SH-SY5Y (cell line): ENCODE results near the gene POU6F2.

ENCODE experiments used
- GATA2 ChIP-seq: IDR thresholded peaks from 2 replicates; pipeline ENCODE4 v1.6.1; 2011; ENCODE audit warnings: mild to moderate bottlenecking, low read depth, low read length
- GATA3 ChIP-seq: IDR thresholded peaks from 2 replicates; pipeline ENCODE4 v1.6.1; 2011; ENCODE audit warnings: low read depth, mild to moderate bottlenecking, low read length, moderate library complexity

The POU6F2 gene, protein sequence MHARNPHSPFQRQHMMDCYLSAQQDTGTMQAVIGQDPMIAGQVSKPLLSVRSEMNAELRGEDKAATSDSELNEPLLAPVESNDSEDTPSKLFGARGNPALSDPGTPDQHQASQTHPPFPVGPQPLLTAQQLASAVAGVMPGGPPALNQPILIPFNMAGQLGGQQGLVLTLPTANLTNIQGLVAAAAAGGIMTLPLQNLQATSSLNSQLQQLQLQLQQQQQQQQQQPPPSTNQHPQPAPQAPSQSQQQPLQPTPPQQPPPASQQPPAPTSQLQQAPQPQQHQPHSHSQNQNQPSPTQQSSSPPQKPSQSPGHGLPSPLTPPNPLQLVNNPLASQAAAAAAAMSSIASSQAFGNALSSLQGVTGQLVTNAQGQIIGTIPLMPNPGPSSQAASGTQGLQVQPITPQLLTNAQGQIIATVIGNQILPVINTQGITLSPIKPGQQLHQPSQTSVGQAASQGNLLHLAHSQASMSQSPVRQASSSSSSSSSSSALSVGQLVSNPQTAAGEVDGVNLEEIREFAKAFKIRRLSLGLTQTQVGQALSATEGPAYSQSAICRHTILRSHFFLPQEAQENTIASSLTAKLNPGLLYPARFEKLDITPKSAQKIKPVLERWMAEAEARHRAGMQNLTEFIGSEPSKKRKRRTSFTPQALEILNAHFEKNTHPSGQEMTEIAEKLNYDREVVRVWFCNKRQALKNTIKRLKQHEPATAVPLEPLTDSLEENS

DNA sequence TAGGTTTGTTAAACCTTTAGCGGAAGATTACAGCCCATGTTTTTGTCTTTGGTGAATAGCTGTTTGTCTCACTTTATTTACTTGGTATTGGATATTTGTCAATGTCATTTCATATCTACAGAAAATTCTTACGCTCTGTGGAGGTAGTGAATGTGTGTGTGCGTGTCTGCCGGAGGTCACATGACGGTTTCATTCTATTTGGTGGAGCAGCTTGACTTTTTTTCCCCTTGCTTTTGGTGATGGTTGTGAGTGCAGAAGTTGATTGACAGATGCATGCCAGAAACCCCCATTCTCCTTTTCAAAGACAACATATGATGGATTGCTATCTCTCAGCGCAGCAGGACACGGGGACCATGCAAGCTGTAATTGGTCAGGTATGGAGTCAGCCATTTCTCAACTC, at the start of gene POU6F2:
Gene POU6F2, plus strand, starts transcription at position 225 of the 400 bp plus-strand sequence. Its CDS starts 45 bp downstream, at position 270.
- no peak for TF ChIP-seq GATA2
- no peak for TF ChIP-seq GATA3

DNA sequence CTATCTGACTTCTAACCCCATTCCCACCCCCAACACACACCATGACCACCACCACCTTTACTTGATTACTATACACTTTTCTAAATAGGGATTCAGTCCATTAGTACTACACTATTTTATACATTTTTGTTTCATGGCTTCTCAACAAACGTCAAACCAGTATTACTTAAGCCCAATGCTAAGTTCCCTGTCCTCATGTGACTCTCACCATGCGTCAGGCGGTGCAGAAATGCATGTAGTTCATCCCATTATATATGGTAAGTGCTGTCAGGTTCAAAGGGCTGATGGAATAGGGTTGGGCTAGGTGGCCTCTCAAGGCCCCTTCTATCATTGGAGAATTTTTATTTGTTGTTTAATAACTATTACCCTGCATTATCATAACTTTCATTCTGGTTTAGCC, 49.2 kb upstream of the POU6F2 start:
- TF ChIP-seq GATA2 (no peak), GATA3 (no peak)

DNA sequence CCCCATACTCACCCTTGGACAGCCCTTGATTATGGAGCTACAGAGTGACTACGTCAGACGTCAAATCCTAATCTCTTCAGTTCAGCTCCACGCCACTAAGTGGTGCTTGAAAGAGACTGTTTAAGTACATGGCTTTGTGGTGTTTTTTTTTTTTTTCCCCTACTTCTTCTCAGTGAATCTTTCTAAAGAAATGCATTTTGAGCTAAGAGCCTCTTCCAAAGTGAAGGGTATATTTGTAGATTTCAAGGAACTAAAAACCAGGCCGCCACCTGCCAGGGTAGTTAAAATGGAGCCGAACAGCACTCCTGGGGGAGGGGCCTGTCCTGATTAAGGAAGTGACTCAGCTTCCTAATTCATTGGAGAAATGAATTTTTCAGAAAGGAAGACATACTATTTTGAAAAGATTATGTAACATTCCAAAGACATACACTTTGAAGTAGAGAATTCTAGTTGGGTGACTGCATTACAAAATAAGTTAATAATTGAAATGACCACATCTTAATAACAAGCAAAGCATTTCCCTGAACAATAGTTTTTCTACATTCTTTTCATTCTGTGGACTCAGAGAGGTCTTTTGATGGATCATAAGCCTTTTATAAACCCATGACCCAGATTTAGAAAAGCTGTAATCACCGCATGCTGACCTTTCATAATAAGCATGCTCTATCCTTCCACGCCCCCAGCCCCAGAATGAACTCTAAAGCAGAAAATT, 48.1 kb upstream of the POU6F2 start:
- TF ChIP-seq GATA2: no peak
- no peak for TF ChIP-seq GATA3

DNA sequence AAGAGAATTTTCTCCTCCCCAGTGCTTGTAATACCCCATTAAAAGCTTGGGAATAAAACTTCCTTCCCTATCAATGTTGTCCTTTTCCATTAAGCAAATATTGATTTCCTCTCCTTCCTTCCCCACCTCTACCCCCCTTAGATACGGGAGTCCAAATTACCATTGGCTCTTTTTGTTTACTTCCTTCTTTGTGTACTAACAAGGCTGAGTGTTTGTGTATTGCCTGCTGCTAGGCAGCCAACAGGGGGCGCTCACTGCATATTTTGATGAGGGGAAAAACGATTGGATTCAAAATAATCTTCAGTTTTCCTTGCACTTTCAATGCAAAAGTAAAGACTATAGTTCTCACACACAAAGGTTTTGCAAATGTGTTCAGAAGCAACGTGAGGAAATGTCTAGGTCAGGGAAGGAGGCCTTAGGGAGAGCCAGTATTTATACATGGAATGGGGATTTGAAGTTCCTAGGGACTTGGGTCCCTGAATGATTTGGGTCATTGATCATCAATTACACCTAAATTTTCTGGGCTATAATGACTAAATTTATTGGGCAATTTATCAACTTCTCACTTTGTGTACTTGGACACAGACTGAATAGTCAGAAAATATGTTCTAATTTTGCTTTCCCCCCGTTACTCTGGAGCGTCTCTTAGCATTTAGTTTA, 45.1 kb upstream of the POU6F2 start:
- no peak for TF ChIP-seq GATA2
- TF ChIP-seq GATA3: no peak

DNA sequence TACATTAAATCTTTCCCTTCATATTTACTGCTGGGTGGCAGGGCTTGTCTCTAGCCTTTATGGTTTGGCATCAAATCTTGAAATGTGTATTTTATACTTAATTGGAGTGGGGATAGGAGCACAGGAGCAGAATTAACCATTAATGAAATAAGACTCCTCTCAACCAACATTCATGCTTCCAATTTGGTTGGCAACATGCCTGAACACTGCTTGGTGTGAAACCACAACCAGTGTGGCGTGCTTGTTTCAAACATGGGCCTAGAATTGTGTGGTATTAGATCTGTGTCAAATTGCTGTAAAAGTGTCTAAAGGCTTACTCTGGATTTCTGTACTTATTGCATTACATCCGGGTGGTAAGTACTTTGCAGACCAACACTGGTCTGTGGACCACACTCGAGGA, 43.7 kb upstream of the POU6F2 start:
- TF ChIP-seq GATA3: no peak
- TF ChIP-seq GATA2: no peak

DNA sequence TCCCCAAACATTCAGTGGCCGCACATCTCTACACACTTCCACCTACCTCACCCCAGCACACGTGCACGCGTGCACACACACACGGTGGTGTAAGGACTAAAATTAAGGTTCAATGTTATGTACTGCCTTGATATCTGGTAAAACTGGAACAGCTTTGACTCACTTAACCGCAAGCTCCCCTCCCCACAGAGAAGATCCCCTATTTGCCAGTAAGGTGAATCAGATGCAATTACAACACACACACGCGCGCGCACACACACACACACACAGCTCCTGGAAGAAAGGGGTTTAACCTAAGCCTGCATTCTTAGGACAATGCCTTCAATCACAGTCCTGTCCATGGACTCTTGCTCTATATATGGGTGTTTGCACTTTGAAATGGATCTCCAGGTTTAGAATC, 43.2 kb upstream of the POU6F2 start:
- no peak for TF ChIP-seq GATA3

DNA sequence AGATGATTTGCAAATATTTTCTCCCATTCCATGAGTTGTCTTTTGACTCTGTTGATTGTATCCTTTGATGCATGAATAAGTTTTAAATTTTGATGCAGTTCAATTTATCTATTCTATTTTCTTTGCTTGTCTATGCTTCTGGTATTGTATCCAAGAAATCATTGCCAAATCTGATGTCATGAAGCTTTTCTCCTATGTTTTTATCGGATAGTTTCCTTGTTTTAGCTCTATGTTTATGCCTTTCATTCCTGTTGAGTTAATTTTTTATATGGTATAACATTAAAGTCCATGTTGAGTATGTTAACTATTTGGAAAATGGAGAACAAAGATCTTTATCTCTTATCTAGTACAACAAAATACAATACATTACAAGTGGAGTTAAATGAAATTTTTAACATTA, 41.1 kb upstream of the POU6F2 start:
- TF ChIP-seq GATA3 (no peak), GATA2 (no peak)

DNA sequence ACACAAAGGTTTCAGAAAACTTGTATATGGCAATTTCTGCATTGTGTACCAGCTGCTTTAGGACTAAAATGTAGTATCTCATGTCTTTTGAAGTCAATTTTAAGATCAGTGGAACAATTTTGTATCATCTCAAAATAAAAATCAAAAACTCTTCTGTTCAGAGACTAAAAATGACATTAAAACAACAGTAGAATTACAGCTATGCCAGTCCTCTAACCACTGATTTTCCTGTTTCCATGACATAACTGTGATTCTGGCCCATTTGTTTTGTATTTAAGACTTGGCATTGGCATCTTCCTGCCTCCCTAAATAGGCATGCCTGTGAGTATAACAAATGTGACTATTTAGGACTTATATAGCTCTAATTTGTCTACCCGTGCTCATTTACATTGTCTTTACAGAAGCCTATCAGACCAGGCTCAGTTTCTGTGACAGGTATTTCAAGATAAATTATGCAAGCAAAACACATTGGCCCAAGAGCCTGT, 39.7 kb upstream of the POU6F2 start:
- TF ChIP-seq GATA3 (no peak), GATA2 (no peak)

DNA sequence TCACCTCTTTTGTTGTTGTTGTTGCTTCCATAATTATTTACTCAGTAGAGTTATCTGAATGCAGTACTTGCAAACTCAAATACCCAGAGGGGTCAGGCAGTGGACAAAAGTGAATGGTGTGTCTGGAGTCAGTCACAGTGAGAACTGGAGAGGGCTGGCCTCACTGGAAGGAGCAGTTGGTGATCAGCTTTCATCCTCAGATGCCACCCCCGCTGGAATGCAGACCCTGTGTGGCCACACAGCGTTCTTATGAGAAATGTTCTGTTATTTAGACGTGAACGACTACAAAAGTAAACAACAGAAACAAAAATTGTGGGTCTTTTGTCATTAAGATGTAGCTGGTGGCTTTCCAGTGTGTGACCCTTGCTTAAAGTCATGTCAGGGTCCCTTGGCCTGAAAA, 39.1 kb upstream of the POU6F2 start:
- TF ChIP-seq GATA2 (no peak), GATA3 (no peak)

DNA sequence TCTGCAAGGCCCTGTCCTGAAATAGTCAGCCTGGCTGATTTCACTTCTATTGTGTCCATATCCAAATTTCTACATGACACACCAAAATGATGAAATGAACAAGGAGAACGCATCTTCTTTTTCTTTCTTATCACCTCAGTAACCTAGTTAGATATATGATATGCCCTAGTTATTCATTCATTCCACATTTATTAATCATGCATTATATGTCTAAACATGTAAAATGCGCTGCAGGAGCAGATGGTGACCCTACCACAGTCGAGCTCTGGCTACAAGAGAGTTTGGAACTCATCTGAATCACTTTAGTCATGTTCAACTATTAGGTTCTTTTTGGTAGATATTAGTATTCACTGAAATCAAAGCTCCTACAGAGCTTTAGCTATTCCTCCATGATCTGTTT, 36.9 kb upstream of the POU6F2 start:
- no peak for TF ChIP-seq GATA3
- TF ChIP-seq GATA2: no peak

DNA sequence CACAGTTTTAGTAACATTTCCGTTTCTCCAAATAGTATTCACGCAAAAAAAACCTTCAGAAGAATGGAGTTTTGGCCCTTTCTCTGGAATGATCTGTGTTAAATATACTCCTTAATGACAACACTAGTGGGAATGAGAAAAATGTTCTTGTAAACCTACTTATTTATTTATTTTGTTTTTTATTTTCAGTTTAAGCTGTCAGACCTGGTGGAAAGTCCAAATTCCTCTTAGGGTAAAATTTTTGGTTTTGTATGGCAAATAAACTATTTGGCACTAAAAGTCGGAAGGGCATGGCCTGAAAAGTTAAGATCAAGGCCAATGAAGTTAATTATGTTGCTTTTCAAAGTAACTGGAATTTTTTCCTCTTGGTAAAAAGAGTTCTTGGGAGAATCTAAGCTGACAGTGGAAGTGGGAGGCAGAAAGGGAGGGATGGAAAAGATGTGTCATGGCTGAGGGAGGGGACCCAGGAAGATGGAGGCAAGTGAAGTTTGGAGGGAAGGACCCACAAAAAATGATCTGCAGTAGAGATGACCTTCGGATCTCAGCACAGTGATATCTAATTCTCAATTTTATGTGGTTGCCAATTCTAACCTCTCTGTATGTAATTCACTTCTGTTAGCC, 35.2 kb upstream of the POU6F2 start:
- no peak for TF ChIP-seq GATA3
- no peak for TF ChIP-seq GATA2

DNA sequence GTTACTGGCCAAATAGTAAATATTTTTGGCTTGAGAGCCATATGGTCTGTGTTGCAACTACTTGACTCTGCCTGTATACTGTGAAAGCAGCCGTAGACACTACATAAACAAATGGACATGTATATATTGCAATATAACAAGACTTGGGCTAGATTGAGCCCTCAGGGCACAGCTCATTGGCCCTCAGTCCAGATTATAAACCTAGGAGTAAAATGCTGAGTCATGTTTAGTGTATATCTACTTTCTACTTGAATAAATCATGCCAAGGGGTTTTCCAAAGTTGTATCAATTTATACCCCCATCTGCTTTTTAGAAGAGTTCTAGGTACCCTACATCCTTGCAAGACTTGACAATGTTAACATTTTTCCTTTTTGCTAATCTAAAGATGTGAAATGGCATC, 27.4 kb upstream of the POU6F2 start:
- TF ChIP-seq GATA3 (no peak), GATA2 (no peak)

DNA sequence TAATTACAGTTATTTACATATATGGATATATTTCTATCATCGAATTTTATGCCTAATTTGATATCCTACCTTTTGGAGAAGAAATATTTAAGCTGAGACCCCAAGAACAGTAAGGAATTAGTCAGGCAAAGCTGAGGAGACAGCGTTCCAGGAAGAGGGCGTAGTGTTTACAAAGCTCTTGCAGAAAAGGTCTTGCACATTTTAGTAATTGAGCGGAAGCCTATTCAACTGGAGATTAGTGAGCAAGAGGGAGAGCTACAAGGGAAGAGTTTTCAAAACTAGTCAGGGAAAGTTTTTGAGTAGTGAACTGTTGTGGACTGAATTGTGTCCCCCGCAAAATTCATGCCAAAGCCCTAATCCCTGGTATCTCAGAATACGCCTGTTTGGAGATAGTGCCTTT, 26.5 kb upstream of the POU6F2 start:
- TF ChIP-seq GATA2: no peak
- no peak for TF ChIP-seq GATA3
